OCI-LY1 (cell line): ENCODE measurements around the gene LRRC9.
"Not testable (repeated sequence)": the region's sequence is repeated elsewhere in the genome, so short reads cannot be mapped to it uniquely, and the experiment has no call there.

Experiments
- H2AFZ ChIP-seq: fragments of 200-600 bp; sonication (generic), shearing (Covaris generic); 2 replicates; pipeline ENCODE4 v1.6.0; 2014; ENCODE audit warnings: antibody characterized with exemption, mild to moderate bottlenecking, low read length
- H3F3A ChIP-seq: fragments of 200-600 bp; sonication (generic), shearing (Covaris generic); 2 replicates; pipeline ENCODE4 v1.6.0; 2014; ENCODE audit warnings: mild to moderate bottlenecking, antibody characterized with exemption, low read length, moderate library complexity; ENCODE audit not compliant: insufficient read depth
- H3K27ac ChIP-seq: fragments of 200-600 bp; sonication (generic); 2 replicates; pipeline ENCODE4 v1.5.1; 2014; ENCODE audit warnings: low read length, mixed run types, mild to moderate bottlenecking, low read depth; ENCODE audit not compliant: poor library complexity, severe bottlenecking
- H3K27me3 ChIP-seq: fragments of 200-600 bp; sonication (generic); 2 replicates; pipeline ENCODE4 v1.6.0; 2014; ENCODE audit warnings: antibody characterized with exemption, mild to moderate bottlenecking, low read length, moderate library complexity; ENCODE audit not compliant: insufficient read depth
- H3K36me3 ChIP-seq: fragments of 200-600 bp; sonication (generic); 2 replicates; pipeline ENCODE4 v1.6.1; 2014; ENCODE audit warnings: mild to moderate bottlenecking, antibody characterized with exemption, low read length, moderate library complexity, mixed read lengths; ENCODE audit not compliant: insufficient read depth
- H3K4me1 ChIP-seq: fragments of 200-600 bp; sonication (generic); 2 replicates; pipeline ENCODE4 v1.5.1; 2014; ENCODE audit warnings: mild to moderate bottlenecking, low read length, moderate library complexity; ENCODE audit not compliant: insufficient read depth, severe bottlenecking
- H3K4me2 ChIP-seq: fragments of 200-600 bp; sonication (generic), shearing (Covaris generic); 2 replicates; pipeline ENCODE4 v1.6.1; 2014; ENCODE audit warnings: low read length
- H3K4me3 ChIP-seq: fragments of 200-600 bp; sonication (generic); 2 replicates; pipeline ENCODE4 v1.5.1; 2014; ENCODE audit warnings: low read length, low read depth, mild to moderate bottlenecking, mixed read lengths; ENCODE audit not compliant: poor library complexity, severe bottlenecking
- H3K79me2 ChIP-seq: fragments of 200-600 bp; shearing (Covaris generic); 2 replicates; pipeline ENCODE4 v1.6.1; 2016; ENCODE audit warnings: mixed run types, low read length, mixed read lengths; ENCODE audit not compliant: insufficient read depth
- H3K9ac ChIP-seq: fragments of 200-600 bp; sonication (generic), shearing (Covaris generic); 2 replicates; pipeline ENCODE4 v1.6.1; 2014; ENCODE audit warnings: mild to moderate bottlenecking, low read length, mixed read lengths
- H3K9me2 ChIP-seq: fragments of 200-600 bp; sonication (generic), shearing (Covaris generic); 2 replicates; pipeline ENCODE4 v1.6.1; 2014; ENCODE audit warnings: low read depth, mild to moderate bottlenecking, low read length, mixed read lengths
- H3K9me3 ChIP-seq: fragments of 200-600 bp; shearing (Covaris generic); 2 replicates; pipeline ENCODE4 v1.6.1; 2014; ENCODE audit warnings: low read length, mixed read lengths
- H4K20me1 ChIP-seq: fragments of 200-600 bp; sonication (generic), shearing (Covaris generic); 2 replicates; pipeline ENCODE4 v1.6.0; 2016; ENCODE audit warnings: mild to moderate bottlenecking, low read length; ENCODE audit not compliant: insufficient read depth
- EZH2 ChIP-seq: fragments of 200-600 bp; sonication (generic), shearing (Covaris generic); IDR thresholded peaks from 2 replicates; pipeline ENCODE4 v1.8.0; 2017; ENCODE audit warnings: borderline replicate concordance, mixed run types, mild to moderate bottlenecking, antibody characterized with exemption, low read length, moderate library complexity, mixed read lengths
- TF ChIP-seq, protein P1 (sequence below): fragments of 200-600 bp; sonication (generic), shearing (Covaris generic); IDR thresholded peaks from 2 replicates; pipeline ENCODE4 v1.5.1; 2017; ENCODE audit warnings: mild to moderate bottlenecking, antibody characterized with exemption, low read length, moderate library complexity, mixed read lengths

Gene LRRC9

DNA sequence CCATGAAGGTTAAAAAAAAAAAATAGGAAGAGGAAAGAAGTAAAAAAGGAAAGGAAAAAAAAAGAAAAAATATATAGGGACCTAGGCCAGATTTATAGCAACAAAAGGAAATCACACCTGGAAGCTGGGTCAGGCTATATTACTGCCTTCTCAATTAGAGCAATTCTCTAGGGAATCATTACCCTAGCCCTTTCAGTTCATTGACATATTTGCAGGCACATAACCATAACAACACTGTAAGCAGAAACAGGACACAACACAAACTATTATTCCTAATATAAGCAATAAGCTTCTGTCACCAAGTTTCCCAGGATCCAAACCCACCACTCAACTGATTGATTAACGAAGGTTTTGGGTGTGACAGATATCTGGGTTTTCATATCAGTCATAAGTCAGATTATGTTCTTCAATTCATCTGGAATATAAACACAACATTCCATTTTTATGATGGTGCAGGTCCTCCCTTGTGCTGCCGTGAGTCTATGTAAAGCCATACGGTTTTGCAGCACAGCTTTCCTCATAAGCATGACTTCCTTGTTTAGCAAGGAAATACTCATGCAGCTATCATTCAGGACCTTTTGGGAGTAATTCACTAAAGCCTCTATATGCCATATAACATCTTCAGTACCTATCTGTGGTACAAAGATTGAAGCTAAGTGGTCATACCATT lies 176.0 kb downstream of the LRRC9 start:
- Histone ChIP-seq H2AFZ (no peak overlapping the region), H3K9ac (no peak overlapping the region), H3K4me1 (peaks cover 31% of the 10 kb centered on the region), H3K36me3 (peaks cover 23% of the 10 kb centered on the region), H3K9me2 (no peaks in the 10 kb centered on the region), H3K27ac (no peak overlapping the region), H3K4me3 (no peak overlapping the region), H3K27me3 (no peaks in the 10 kb centered on the region), H4K20me1 (no peaks in the 10 kb centered on the region), H3K4me2 (no peak overlapping the region), H3K79me2 (peaks cover 61% of the 10 kb centered on the region), H3K9me3 (no peaks in the 10 kb centered on the region), H3F3A (no peaks in the 10 kb centered on the region)
- no peak for TF ChIP-seq EZH2
- TF ChIP-seq, protein P1, sequence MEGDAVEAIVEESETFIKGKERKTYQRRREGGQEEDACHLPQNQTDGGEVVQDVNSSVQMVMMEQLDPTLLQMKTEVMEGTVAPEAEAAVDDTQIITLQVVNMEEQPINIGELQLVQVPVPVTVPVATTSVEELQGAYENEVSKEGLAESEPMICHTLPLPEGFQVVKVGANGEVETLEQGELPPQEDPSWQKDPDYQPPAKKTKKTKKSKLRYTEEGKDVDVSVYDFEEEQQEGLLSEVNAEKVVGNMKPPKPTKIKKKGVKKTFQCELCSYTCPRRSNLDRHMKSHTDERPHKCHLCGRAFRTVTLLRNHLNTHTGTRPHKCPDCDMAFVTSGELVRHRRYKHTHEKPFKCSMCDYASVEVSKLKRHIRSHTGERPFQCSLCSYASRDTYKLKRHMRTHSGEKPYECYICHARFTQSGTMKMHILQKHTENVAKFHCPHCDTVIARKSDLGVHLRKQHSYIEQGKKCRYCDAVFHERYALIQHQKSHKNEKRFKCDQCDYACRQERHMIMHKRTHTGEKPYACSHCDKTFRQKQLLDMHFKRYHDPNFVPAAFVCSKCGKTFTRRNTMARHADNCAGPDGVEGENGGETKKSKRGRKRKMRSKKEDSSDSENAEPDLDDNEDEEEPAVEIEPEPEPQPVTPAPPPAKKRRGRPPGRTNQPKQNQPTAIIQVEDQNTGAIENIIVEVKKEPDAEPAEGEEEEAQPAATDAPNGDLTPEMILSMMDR, result no peak

DNA sequence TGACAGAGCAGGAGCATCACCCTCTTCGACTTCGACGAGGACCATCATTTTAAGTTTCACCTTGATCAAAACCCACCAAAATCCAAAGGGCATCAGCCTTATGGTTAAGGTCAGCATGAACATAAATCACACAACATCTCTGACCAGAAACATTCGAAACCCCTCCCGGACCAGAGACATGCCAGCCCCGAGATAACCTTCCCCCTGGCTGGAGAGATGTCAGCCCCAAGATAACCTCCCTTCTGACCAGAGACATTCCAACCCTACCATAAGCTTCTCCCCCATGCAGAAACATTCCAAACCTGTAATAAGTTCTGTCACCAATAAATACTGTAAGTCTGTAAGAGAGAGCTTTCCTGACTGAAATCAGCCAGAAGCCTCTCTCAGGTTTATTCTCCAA lies 178.0 kb downstream of the LRRC9 start:
- Histone ChIP-seq H3K27ac (no peak overlapping the region), H3K4me2 (no peak overlapping the region), H3K4me3 (no peak overlapping the region), H3K79me2 (peaks cover 69% of the 10 kb centered on the region), H3K9me2 (no peaks in the 10 kb centered on the region), H4K20me1 (no peaks in the 10 kb centered on the region), H3K4me1 (peaks cover 26% of the 10 kb centered on the region), H3K27me3 (no peaks in the 10 kb centered on the region), H3K9ac (no peak overlapping the region), H3K36me3 (peaks cover 23% of the 10 kb centered on the region), H3K9me3 (no peaks in the 10 kb centered on the region), H3F3A (no peaks in the 10 kb centered on the region), H2AFZ (no peak overlapping the region)
- TF ChIP-seq, protein P1, result no peak
- TF ChIP-seq EZH2, result no peak

DNA sequence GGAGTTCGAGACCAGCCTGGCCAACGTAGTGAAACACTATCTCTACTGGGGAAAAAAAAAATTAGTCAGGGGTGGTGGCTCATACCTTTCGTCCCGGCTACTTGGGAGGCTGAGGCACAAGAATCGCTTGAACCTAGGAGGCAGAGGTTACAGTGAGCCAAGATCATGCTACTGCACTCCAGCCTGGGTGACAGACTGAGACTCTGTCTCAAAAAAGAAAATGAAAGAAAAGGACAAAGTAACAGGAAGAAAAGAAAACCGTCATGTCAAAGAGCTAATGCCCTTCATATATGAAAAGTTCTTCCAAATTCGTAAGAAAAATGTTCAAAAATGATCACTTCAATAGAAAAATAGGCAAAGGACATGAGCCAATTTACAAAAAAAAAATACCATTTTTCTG lies 179.9 kb downstream of the LRRC9 start:
- H3K9me2 ChIP-seq, H4K20me1 ChIP-seq, H3F3A ChIP-seq, H3K4me1 ChIP-seq, H3K4me3 ChIP-seq, H3K27me3 ChIP-seq, H3K9ac ChIP-seq, H3K27ac ChIP-seq, H3K9me3 ChIP-seq, H2AFZ ChIP-seq, H3K4me2 ChIP-seq: not testable (repeated sequence)
- Histone ChIP-seq H3K79me2 (peaks cover 52% of the 10 kb centered on the region), H3K36me3 (peaks cover 30% of the 10 kb centered on the region)

DNA sequence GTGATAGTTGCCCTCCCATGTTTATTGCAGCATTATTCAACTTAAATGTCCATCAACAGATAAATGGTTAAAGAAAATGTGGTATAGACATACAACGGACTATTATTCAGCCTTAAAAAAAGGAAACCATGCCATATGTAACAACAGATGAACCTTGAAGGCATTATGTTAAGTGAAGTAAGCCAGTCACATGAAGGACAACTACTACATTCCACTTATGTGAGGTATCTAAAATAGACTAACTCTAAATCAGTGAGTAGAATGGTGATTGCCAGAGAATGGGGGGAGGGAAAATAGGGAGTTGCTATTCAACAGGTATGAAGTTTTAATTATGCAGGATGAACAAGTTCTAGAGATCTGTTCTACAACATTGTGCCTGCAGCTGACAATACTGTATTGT lies 181.8 kb downstream of the LRRC9 start:
- Histone ChIP-seq H3K4me2 (no peak overlapping the region), H2AFZ (no peak overlapping the region), H3K27ac (no peak overlapping the region), H3K4me1 (no peaks in the 10 kb centered on the region), H3K4me3 (no peak overlapping the region), H3F3A (no peaks in the 10 kb centered on the region), H3K9ac (no peak overlapping the region), H3K9me3 (no peaks in the 10 kb centered on the region), H3K27me3 (no peaks in the 10 kb centered on the region), H3K9me2 (no peaks in the 10 kb centered on the region), H3K36me3 (peaks cover 24% of the 10 kb centered on the region), H3K79me2 (peaks cover 40% of the 10 kb centered on the region), H4K20me1 (no peaks in the 10 kb centered on the region)
- TF ChIP-seq, protein P1, result no peak
- TF ChIP-seq EZH2, result no peak
